ENCODE measurements around the gene ACOT7. TPM values are rescaled to one million over a fixed set of nuclear protein-coding genes. Genes with fewer than 3 reads are reported as not detected.

The ACOT7 gene
- total RNA-seq, 2 experiments from 2014 or later, result 101 TPM

DNA sequence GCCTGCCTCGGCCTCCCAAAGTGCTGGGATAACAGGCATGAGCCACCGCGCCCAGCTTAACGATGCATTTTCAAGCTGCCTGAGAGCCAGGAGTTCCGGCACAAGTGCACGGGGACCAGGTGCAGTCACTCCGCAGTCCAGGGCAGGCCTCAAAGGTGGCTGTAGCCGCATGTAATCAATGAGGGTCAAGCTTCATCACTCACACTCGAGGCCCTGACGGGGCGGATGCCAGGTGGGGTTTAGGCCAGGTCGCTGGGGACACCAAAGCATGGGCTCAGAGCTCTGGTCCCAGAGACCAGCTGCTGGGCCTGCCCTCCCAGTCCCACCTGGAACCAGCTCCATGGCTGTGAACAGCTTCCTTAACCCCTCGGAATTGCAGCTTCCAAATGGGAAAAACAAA, 106.5 kb downstream of the ACOT7 start:
- no peak for DNase-seq
- Mint-ChIP-seq H3K9me3 (no peaks in the 10 kb centered on the region), H3K4me3 (no peak overlapping the region), H3K27ac (no peak overlapping the region), H3K36me3 (ENCODE audit: low read depth) (no peaks in the 10 kb centered on the region), H3K4me1 (no peaks in the 10 kb centered on the region), H3K27me3 (no peaks in the 10 kb centered on the region)
- ChIA-PET CTCF (interaction anchor here (0.6 to 1.1 kb wide), 4 partner anchors 12 to 325 kb away, joined by 3 to 4 read pairs (median 3); no protein-coding TSS in a partner anchor), POLR2A (interaction anchor here (0.7 kb wide), 1 partner anchor 82 kb away, joined by 5 read pairs; no protein-coding TSS in a partner anchor)

DNA sequence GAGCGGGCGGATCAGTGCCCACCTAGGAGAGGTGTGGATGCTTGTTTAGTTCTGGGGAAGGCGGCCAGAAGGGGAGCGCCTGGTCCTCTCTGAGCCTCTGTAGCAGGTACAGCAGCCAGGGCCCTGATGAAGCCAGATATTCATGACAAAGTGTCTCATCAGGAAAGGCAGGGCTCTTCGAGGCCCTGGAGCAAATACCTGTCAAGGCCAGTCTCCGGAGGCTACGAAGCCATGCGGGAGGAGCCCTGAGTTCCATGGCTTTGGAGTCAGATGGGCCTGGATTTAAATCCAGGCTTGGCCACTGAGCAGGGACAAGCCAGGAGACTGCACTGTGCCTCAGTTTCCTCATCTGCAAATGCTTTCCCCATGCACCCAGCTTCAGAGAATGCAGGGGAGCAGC, 107.3 kb downstream of the ACOT7 start:
- DNase-seq, result no peak
- Mint-ChIP-seq H3K4me1 (no peaks in the 10 kb centered on the region), H3K27ac (no peak overlapping the region), H3K27me3 (no peaks in the 10 kb centered on the region), H3K9me3 (no peaks in the 10 kb centered on the region), H3K4me3 (no peak overlapping the region), H3K36me3 (ENCODE audit: low read depth) (no peaks in the 10 kb centered on the region)
- ChIA-PET CTCF (no interaction called here), POLR2A (no interaction called here)

DNA sequence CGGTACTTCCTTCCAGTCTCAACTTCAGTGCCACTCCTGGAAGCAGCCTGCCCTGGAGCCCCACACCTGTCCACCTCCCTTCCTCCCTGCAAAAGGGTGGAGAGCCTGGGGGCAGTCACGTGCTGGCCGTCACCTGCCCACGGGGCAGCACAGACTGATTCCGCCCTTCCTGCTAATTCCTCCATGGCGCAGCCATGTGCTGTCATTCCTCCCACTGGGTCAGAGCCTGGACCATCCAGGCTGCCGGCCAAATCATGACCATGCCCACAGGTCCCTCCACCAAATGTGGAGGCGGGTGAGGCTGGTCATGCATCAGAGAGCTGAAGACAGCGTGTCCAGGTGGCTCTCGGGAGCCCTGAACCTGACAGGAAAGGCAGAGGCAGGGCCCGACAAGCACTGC, 108.2 kb downstream of the ACOT7 start:
- no peaks in the 10 kb centered on the region for H3K4me1 Mint-ChIP-seq
- no peak for DNase-seq
- no peaks in the 10 kb centered on the region for H3K27me3 Mint-ChIP-seq
- POLR2A ChIA-PET, result no interaction called here
- CTCF ChIA-PET, result no interaction called here
- H3K36me3 Mint-ChIP-seq (ENCODE audit: low read depth), result no peaks in the 10 kb centered on the region
- H3K27ac Mint-ChIP-seq, result no peak overlapping the region
- no peaks in the 10 kb centered on the region for H3K9me3 Mint-ChIP-seq
- no peak overlapping the region for H3K4me3 Mint-ChIP-seq

DNA sequence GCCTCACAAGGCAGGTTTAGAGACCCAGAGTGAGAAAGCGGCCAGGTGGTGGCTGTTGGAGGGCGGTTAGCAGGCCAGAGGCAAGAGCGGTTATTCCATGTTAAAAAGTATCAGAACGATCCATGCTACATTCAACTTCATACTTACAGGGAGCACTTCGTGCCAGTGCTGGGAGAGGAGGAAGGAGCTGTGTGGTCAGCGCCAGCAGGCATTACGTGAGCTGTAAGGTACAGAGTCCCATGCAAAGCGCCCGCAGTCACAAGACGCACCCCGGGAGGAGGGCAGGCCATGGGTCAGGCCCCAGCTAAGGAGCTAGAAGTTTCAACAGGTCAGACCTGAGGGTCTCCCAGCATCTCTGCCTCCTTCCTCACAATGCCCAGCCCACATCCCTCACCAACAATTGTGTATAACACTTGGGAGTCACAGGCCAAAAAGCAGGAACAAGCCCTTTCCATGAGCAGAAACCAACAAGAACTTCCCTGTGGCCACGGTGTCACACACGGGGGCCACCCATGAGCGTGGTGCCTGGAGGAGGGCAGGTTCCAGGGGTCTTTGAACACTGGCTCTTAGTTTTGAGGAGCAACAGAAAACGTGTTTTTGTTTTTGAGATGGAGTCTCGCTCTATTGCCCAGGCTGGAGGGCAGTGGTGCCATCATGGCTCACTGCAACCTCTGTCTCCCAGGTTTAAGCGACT, 110.8 kb downstream of the ACOT7 start:
- POLR2A ChIA-PET, result no interaction called here
- CTCF ChIA-PET, result no interaction called here
- Mint-ChIP-seq H3K27ac (peak overlapping the region; percentile 19), H3K36me3 (ENCODE audit: low read depth) (no peaks in the 10 kb centered on the region), H3K27me3 (no peaks in the 10 kb centered on the region), H3K4me3 (no peak overlapping the region), H3K4me1 (no peaks in the 10 kb centered on the region), H3K9me3 (no peaks in the 10 kb centered on the region)
- DNase-seq, result no peak

DNA sequence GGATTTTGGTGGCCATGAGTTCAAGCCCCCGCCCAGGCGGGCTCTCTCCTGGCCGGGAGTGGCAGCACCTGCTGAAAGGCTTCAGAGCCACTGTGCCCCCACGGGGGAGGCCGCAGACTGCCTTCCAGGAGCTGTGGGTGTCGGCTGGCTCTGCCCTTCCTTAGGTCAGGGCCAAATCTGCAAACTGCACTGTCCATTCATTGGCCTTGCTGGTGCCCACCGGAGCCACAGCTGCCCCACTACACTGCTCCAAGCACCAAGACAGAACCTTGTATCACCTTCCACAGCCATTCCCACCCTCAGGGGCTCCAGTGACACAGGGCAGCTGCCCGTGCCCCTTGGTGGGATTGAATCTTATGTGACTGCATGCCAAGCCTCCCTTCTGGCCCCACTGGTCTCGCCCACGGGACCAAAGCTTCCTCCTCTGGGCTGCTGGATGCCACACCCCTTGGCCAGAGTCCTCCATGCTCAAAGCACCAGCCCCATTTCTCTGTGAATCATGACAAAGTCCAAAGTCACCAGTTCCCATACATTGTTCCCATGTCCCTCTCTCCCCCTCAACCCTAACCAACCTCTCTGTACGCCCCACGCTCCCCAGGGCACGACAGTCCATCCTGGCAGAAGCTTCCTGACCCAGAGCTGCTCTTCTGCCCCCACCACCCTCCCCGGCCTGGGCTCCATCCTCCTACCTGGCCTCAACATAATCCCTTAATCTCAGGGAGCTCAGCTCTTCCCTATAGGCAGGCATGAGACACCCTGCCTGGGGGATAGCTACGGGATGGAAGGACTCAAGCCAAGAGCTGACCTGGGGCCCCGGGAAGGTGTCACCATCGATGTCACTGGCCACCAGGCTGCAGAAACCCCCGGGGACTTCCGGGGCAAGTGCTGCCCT, 111.8 kb downstream of the ACOT7 start:
- Mint-ChIP-seq H3K4me3 (no peak overlapping the region), H3K27me3 (no peaks in the 10 kb centered on the region), H3K9me3 (no peaks in the 10 kb centered on the region), H3K36me3 (ENCODE audit: low read depth) (no peaks in the 10 kb centered on the region), H3K27ac (no peak overlapping the region), H3K4me1 (no peaks in the 10 kb centered on the region)
- POLR2A ChIA-PET, result no interaction called here
- CTCF ChIA-PET, result no interaction called here
- no peak for DNase-seq

DNA sequence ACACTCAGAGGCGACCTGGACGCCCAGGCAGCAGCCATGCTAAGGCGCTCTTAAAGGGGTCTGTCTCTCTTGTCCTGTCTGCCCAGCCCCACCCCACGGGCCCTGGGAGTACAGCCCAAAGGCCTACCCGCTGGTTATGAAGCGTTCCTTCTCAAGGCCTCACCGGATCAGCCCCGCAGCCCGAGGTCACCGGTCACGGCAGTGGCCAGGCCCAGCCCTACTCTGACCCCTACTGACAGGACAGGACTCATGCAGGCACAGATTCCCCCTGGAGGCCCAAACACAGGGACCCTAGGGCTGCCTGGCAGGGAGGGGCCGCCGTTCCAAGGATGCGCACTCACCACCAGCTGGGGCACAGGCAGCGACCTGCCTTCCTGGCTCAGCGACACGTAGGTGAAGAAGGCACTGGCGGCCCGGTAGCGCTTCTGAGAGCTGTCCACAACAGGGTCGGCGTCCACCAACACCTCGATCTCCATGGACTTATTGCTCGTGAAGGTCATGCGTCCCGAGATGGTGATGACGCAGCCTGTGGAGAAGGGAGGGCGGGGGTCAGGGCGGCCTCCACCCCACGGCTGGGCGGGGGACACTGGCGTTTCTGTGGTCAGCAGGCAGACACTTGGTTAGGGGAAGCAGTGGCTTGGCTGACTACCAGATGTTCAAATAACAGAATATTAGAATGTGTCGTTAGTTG, 112.7 kb downstream of the ACOT7 start:
- H3K27ac Mint-ChIP-seq, result no peak overlapping the region
- DNase-seq, result no peak
- no peaks in the 10 kb centered on the region for H3K27me3 Mint-ChIP-seq
- H3K36me3 Mint-ChIP-seq (ENCODE audit: low read depth), result no peaks in the 10 kb centered on the region
- H3K9me3 Mint-ChIP-seq, result no peaks in the 10 kb centered on the region
- H3K4me3 Mint-ChIP-seq, result no peak overlapping the region
- POLR2A ChIA-PET, result no interaction called here
- CTCF ChIA-PET, result no interaction called here
- H3K4me1 Mint-ChIP-seq, result no peaks in the 10 kb centered on the region

DNA sequence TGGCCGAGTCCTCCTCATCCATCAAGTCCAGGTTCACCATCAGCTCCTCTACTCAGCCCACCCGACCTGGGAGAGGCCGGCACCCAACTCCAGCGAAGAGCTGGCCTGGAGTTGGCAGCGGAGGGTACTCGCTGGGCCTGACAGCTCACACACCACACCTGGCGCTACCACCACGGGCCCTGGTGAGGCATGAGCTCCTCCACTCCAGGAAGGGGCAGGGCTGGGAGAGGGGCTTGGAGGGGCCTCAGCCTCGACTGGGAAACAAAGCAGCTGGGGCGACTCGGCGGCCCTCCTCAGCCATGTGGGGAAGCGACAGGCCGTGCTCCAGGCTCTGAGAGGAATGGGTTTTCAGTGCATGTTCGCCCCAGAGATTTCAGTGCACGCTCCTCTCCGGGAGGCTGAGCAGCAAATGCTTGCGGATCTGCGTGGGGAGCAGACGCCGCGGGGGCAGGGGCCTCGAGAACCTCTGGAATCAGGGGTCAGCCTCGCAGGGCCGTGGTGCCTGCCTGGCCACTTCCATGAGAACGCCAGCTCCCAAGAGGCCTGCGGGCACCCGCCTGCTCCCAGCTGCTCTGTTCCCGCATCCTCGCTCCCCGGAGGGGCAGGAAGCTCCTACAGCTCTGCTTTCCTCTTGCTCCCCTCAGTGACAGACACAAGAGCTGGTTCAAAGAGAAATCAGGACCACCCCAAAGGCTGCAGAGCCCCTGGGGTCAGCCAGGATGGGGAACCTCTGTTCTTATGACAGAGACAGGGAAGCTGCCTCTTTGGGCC, 113.8 kb downstream of the ACOT7 start:
- Mint-ChIP-seq H3K36me3 (ENCODE audit: low read depth) (no peaks in the 10 kb centered on the region), H3K4me1 (no peaks in the 10 kb centered on the region), H3K4me3 (no peak overlapping the region), H3K27me3 (no peaks in the 10 kb centered on the region), H3K27ac (no peak overlapping the region), H3K9me3 (no peaks in the 10 kb centered on the region)
- no peak for DNase-seq
- POLR2A ChIA-PET, result no interaction called here
- CTCF ChIA-PET, result no interaction called here

DNA sequence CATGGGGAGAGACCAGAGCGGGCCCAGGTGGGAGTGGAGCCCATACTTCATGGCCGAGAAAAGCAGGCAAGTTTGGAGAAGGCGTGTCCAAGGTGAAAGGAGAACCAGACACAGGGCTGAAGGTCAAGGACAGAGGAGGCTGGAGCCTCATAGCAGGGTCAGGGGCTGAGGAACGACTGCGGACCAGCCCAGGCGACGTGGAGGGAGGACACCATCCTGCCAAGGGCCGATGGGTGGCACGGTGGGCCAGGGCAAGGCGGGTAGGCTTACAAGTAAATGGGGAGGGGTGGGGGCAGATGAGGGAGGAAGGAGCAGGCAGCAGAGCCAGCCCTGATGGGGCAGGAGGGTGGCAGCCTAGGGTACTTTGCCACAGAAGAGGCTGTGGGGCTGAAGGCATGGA, 114.5 kb downstream of the ACOT7 start:
- H3K27ac Mint-ChIP-seq, result no peak overlapping the region
- CTCF ChIA-PET, result no interaction called here
- POLR2A ChIA-PET, result no interaction called here
- no peak for DNase-seq
- no peaks in the 10 kb centered on the region for H3K4me1 Mint-ChIP-seq
- H3K4me3 Mint-ChIP-seq, result no peak overlapping the region
- no peaks in the 10 kb centered on the region for H3K27me3 Mint-ChIP-seq
- H3K9me3 Mint-ChIP-seq, result no peaks in the 10 kb centered on the region
- H3K36me3 Mint-ChIP-seq (ENCODE audit: low read depth), result no peaks in the 10 kb centered on the region

DNA sequence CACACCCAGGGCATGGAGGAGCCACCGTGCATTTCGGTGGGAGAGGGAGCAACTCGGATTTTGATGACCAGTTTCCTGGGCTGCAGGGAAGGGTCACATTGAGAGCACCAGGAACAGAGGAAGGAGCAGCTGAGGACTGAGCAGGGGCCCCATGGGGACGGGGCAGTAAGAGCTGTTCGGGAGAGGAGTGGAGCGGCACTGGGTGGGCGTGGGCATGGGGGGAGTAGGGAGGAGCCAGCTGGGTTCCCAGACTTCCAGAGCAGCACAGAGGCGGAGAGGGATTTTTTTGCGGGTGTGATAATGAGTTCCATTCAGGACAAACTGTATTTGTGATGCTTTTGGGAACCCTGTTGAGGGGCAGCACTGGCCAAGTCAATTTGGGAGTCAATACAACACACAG, 115.3 kb downstream of the ACOT7 start:
- DNase-seq, result no peak
- Mint-ChIP-seq H3K4me3 (no peak overlapping the region), H3K36me3 (ENCODE audit: low read depth) (no peaks in the 10 kb centered on the region), H3K27me3 (no peaks in the 10 kb centered on the region), H3K27ac (no peak overlapping the region), H3K4me1 (no peaks in the 10 kb centered on the region), H3K9me3 (no peaks in the 10 kb centered on the region)
- ChIA-PET POLR2A (no interaction called here), CTCF (interaction anchor here (0.8 kb wide), 1 partner anchor 31 kb away, joined by 3 read pairs; no protein-coding TSS in a partner anchor)

DNA sequence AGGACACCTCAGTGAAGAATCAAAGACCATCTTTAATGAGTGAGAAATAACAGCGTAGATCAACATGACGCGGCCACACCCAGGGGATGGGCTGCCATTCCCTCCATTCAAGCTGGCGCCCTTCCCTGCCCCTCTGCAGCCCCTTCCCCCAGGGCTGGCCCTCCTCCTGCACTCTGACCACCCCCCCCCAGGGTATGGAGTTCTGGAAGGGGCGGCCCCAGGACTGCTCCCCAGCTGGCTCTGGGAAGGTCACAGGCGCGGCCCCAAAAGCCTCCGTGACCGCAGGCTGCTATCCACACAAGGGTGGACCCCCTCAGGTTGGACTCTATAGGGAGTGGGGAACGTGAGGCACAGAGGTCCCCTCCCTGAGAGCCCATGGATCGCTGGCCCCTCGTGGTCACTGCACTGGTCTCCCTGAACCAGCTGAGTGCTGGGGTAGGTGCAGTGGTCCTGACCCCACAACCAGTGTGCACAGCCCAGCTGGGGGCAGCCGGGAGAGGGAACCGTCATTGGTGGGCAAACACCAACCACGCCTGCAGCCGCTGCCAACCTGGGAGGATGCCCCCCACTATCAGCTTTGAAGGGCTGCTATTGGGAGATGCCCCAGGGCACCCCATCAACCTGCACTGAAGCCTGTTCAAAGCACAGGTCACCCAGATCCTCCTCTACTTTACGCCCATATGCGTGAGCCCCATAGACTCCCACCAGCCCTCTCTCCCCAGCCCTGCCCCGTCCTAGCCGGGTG, 116.6 kb downstream of the ACOT7 start:
- Mint-ChIP-seq H3K4me3 (no peak overlapping the region), H3K27ac (peak overlapping the region; percentile 4), H3K27me3 (no peaks in the 10 kb centered on the region), H3K36me3 (ENCODE audit: low read depth) (no peaks in the 10 kb centered on the region), H3K9me3 (no peaks in the 10 kb centered on the region), H3K4me1 (no peaks in the 10 kb centered on the region)
- POLR2A ChIA-PET, result no interaction called here
- CTCF ChIA-PET, result no interaction called here
- DNase-seq, result no peak

DNA sequence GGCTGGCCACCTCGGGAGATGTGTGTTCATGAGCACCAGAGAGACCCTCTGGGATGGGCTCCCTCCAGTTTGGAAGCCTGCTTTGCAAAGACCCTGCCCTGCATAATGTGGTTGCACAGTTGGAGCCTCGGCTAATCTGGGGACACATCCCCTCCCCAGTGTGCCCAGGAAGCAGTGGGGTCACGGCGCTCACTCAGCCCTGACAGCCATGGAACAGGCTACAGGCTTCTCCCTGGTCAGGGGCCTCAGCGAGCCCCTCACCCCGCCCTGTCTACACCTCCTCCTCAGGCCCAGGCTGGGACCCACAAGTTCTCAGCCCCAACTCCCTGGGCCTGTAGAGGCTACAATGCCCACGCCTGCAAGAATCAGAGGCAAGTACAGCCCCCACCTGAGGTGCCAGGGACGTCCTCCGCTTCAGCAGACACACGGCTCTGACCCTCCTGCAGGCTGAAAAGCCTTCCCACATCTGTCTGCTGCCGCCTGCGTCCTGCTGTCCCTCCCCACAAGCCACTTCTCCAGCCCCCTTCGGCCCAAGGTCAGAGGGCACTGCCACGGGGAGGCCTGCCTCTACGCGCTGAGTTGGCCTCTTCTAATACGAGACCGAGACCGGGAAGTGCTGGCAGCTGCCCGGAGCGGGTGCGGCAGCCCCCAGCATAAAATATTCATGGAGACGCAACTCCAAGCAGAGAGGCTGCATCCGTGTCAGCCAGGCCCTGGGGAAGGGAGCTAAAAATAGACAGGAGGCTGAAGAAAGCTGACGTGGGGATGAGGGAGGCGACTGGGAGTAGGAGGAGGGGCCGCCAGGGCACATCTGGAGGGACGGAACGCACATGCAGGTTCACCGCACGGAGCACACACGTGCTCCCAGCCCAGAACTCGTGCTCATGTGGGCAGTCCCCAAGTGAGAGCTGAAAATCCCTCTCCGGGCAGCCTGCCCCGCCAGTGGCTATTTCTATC, 117.5 kb downstream of the ACOT7 start:
- H3K4me1 Mint-ChIP-seq, result no peaks in the 10 kb centered on the region
- POLR2A ChIA-PET, result no interaction called here
- H3K4me3 Mint-ChIP-seq, result no peak overlapping the region
- H3K9me3 Mint-ChIP-seq, result no peaks in the 10 kb centered on the region
- no peaks in the 10 kb centered on the region for H3K36me3 Mint-ChIP-seq (ENCODE audit: low read depth)
- CTCF ChIA-PET, result interaction anchor here (0.6 kb wide), 1 partner anchor 129 kb away, joined by 3 read pairs; no protein-coding TSS in a partner anchor
- H3K27me3 Mint-ChIP-seq, result no peaks in the 10 kb centered on the region
- H3K27ac Mint-ChIP-seq, result no peak overlapping the region
- DNase-seq, result no peak
